ENCODE results near the gene STRN. TPM values are rescaled to one million over a fixed set of nuclear protein-coding genes. Genes with fewer than 3 reads are reported as not detected.
"Not testable (repeated sequence)": the region's sequence is repeated elsewhere in the genome, so short reads cannot be mapped to it uniquely, and the experiment has no call there.

Gene STRN
- total RNA-seq, 2 experiments from 2014 or later = 39.4 to 39.5 TPM

DNA sequence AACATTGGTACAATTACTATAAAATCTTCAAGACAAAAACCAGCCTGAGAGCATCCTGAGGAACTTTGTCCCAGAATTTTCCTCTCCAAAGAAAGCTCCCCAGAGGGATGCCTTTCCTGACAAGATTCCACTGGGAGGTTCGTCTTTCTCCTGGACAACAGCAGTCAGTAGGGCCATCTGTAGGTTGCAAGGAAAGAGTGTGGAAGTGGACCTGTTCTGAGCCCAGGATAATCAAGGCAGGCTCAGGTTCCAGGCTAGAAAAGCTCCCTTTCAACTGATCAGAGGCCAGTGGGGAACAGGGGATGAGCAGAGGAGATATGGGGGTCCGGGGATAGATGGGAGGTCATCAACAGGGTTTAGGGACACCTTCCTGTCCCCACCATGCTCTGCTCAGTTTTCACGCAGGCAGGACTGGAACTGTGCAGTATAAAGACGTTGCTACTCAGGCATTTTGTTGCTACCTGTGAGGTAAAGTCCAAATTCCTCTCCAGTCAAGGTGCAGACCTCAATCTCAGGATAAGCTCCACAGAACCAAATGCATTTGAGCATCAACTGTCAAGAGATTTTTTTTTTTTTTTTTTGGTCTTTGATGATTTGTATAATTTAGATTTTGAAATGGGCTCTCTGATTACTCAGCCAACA lies 126.2 kb downstream of the STRN start:
- no peak overlapping the region for H3K27ac Mint-ChIP-seq
- H3K4me1 Mint-ChIP-seq = peaks cover 5% of the 10 kb centered on the region
- H3K4me3 Mint-ChIP-seq = no peak overlapping the region
- DNase-seq = no peak
- peaks cover 5% of the 10 kb centered on the region for H3K36me3 Mint-ChIP-seq (ENCODE audit: low read depth)
- ChIA-PET CTCF (interaction anchor here (0.6 to 1.4 kb wide), 2 partner anchors 8 to 19 kb away, joined by 3 read pairs; no protein-coding TSS in a partner anchor), POLR2A (no interaction called here)
- H3K27me3 Mint-ChIP-seq = no peaks in the 10 kb centered on the region
- H3K9me3 Mint-ChIP-seq = no peaks in the 10 kb centered on the region

DNA sequence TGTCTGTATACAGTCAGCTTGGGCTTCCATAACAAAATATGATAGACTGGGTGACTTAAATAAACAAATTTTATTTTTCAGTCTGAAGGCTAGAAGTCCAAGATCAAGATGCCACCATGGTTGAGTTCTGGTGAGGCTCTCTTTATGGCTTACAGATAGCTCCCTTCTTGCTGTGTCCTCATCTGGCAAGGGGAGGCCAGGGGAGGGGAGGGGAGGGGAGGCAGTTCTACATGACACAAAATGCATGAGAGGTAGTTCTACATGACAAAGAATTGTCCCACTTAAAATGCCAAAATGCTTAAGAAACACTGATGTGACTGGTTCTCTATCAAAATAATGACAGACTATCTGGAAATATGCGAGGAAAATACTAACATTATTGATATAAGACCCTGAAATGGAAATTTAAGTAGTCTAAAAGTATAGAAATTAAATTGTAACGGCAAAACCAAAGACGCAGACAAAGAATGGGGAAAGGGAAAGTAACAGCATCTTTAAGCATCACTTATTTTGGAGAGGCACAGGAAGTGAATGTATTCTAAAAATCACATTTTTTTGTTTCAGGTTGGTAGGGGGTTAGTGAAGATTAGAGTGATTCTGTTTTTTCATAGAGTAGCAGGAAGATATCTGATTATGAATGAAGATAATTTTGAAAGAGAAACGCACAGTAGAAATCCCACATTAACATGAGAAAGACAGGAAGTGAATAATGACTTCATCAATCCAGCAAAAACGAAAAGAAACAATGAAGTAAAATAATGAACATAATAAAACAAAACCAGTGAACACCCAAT lies 131.4 kb downstream of the STRN start:
- Mint-ChIP-seq H3K36me3 (ENCODE audit: low read depth) (peaks cover 2% of the 10 kb centered on the region), H3K27me3 (peaks cover 9% of the 10 kb centered on the region), H3K4me3 (no peak overlapping the region), H3K4me1 (peaks cover 13% of the 10 kb centered on the region), H3K9me3 (peaks cover 7% of the 10 kb centered on the region), H3K27ac (peak overlapping the region; percentile 70)
- ChIA-PET CTCF (interaction anchor here (0.8 kb wide), 1 partner anchor 15 kb away, joined by 3 read pairs; no protein-coding TSS in a partner anchor), POLR2A (interaction anchor here (0.6 kb wide), 1 partner anchor 102 kb away, joined by 3 read pairs; no protein-coding TSS in a partner anchor)
- no peak for DNase-seq

DNA sequence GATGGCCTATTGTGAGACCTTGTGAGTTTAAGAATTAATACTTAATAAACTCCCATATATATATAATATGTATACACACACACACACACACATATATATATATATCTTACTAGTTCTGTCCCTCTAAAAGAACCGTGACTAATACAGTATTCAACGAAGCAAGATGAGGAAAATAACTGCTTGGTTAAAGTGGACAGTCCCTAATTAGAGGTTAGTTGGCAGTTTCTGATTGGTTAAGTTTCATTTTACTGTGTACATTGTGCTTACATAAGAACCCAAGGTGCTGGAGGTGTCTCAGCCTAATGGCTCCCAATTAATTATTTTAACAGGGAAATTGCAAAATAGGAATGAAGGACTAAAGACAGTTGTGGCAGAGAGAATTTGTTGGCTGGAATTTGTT lies 132.1 kb downstream of the STRN start:
- CTCF ChIA-PET = interaction anchor here (0.8 kb wide), 1 partner anchor 14 kb away, joined by 3 read pairs; no protein-coding TSS in a partner anchor
- Mint-ChIP-seq H3K27me3 (peaks cover 9% of the 10 kb centered on the region), H3K27ac (no peak overlapping the region), H3K9me3 (peaks cover 7% of the 10 kb centered on the region), H3K36me3 (ENCODE audit: low read depth) (peaks cover 2% of the 10 kb centered on the region), H3K4me1 (peaks cover 13% of the 10 kb centered on the region), H3K4me3 (no peak overlapping the region)
- DNase-seq = no peak
- POLR2A ChIA-PET = no interaction called here

DNA sequence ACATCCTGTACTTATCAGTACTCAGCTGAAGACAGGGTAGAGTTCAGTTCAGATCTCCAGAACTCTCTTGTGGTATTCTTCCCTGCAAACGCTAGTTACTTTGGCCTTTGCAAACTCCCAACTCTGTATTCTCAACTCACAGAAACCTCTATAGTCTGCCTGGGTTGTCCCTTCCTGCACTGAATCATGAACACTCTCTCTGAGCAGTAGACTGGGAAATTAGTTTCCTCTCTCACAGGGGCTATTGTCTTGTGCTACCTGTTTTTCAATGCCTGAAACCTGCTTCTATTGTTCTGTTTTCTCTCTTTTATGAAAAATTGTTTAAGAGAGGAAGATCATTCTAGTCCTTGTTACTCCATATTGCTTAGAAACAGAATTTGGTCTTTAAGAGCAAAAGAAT lies 135.2 kb downstream of the STRN start:
- peaks cover 14% of the 10 kb centered on the region for H3K27me3 Mint-ChIP-seq
- no peak for DNase-seq
- H3K27ac Mint-ChIP-seq = no peak overlapping the region
- POLR2A ChIA-PET = no interaction called here
- no peak overlapping the region for H3K4me3 Mint-ChIP-seq
- CTCF ChIA-PET = interaction anchor here (1.1 kb wide), 1 partner anchor 32 kb away, joined by 3 read pairs; no protein-coding TSS in a partner anchor
- H3K4me1 Mint-ChIP-seq = peaks cover 13% of the 10 kb centered on the region
- peaks cover 2% of the 10 kb centered on the region for H3K36me3 Mint-ChIP-seq (ENCODE audit: low read depth)
- H3K9me3 Mint-ChIP-seq = peaks cover 7% of the 10 kb centered on the region

DNA sequence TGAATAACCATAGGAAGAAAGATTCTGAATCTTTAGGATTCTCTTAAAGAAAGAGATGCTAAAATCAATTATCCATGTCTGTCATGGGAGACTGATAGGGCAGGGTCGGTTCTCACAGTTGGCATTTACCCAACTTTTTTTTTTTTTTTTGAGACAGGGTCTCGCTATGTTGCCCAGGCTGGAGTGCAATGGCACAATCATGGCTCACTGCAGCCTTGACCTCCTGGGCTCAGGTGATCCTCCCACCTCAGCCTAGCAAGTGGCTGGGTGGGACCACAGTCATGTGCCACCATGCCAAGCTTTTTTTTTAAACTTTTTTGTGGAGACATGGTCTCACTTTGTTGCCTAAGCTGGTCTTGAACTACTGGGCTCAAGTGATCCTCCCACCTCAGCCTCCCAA lies 141.7 kb downstream of the STRN start:
- CTCF ChIA-PET; DNase-seq; H3K27ac Mint-ChIP-seq; H3K4me3 Mint-ChIP-seq; H3K27me3 Mint-ChIP-seq; H3K36me3 Mint-ChIP-seq (ENCODE audit: low read depth); H3K9me3 Mint-ChIP-seq; POLR2A ChIA-PET; H3K4me1 Mint-ChIP-seq: not testable (repeated sequence)

DNA sequence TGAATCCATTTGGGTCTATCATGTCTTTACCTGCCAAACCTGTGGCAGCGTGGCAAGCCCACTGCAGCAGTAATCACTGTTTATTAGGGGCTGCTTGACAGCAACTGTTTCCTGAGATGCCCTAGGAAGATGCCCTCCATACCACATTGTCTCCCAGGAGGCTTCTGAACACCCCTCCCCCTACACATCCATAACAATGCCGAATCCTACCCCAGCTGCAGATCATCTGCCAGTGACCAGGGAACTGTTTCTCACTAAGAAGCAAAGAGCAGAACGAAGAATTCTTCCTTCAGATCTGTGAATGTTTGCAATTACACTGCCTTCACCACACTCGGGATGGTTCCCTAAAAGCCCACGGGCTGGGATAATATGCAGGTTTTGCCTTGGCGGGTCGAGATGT lies 142.1 kb downstream of the STRN start:
- Mint-ChIP-seq H3K4me1 (no peaks in the 10 kb centered on the region), H3K4me3 (no peak overlapping the region), H3K36me3 (ENCODE audit: low read depth) (no peaks in the 10 kb centered on the region), H3K27me3 (peaks cover 6% of the 10 kb centered on the region), H3K9me3 (no peaks in the 10 kb centered on the region), H3K27ac (no peak overlapping the region)
- ChIA-PET CTCF (no interaction called here), POLR2A (no interaction called here)
- DNase-seq = no peak

DNA sequence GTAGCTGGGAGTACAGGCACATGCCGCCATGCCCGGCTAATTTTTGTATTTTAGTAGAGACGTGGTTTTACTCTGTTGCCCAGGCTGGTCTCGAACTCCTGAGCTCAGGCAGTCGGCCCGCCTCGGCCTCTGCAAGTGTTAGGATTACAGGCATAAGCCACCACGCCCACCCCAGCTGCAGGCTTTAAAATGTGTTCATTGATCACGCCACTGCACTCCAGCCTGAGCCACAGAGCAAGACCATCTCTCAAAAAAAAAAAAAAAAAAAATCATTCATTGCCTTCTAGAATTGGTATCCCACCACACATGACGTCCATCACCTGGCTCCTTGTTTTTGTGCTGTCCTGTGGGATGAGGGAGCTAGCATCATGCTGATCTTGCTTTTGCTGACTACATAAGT lies 142.5 kb downstream of the STRN start:
- Mint-ChIP-seq H3K36me3 (ENCODE audit: low read depth) (no peaks in the 10 kb centered on the region), H3K9me3 (no peaks in the 10 kb centered on the region), H3K4me3 (no peak overlapping the region), H3K4me1 (no peaks in the 10 kb centered on the region), H3K27me3 (peaks cover 4% of the 10 kb centered on the region), H3K27ac (no peak overlapping the region)
- no peak for DNase-seq
- ChIA-PET CTCF (no interaction called here), POLR2A (no interaction called here)

DNA sequence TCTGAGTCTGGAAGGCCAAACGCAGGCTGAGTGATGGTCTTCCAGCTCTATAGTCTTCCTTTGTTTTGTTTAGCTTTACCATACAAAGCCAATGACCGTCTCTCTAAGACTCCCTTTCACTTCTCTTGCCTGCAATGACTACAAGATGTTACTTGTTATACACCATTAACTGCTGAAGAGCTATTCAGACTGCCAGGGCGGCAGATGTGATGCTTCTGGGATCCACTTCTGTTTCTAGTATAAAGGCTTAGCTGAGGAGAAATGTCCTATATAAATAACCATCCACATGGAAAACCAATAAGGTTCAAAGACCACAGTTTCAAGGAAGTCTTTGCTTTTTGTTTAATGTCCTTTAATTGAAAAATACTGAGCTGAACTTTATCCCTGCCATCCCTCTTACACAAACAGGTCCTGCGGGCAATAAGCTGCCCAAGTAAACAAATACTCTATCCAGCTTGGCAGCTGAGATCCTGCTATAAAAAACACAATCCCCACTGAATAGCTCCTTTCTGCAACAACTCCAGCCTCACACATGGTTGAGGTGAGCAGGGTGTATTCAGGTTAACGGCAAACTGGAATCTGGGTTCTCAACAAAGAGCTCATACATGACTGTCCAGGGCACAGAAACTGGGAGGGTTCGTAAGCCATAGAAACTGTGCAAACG lies 145.3 kb downstream of the STRN start:
- Mint-ChIP-seq H3K36me3 (ENCODE audit: low read depth) (no peaks in the 10 kb centered on the region), H3K9me3 (no peaks in the 10 kb centered on the region), H3K27ac (no peak overlapping the region), H3K4me1 (no peaks in the 10 kb centered on the region), H3K4me3 (no peak overlapping the region), H3K27me3 (no peaks in the 10 kb centered on the region)
- DNase-seq = no peak
- POLR2A ChIA-PET = no interaction called here
- CTCF ChIA-PET = interaction anchor here (1.0 to 2.0 kb wide), 2 partner anchors 13 to 14 kb away, joined by 3 to 5 read pairs; no protein-coding TSS in a partner anchor

DNA sequence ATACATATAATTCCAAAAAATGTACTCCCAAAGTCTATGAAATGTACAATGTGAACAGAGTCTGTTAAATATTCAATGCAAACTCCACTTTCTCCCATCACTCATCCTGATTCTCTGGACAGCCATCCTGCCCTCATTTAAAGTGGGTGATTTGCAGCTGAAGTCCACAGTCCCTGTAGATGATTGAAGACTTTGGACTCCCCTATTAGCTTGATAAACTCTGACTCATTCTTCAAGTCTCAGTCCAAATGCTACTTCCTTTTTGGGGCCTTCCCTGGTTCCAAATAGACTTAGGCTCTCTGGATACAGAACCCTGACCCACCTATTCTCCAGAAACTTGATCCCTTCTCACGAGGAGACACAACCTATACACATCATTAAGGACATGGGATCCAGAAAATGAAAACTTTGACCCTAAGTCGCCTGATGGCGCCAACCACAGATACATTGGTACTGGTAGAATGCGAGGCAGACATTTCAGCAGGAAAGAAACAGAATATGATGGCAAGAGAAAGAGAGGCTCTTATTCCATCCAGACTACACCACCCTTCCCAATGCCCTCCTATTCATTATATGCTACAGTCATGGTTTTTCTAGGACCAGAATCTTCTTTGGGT lies 147.1 kb downstream of the STRN start:
- Mint-ChIP-seq H3K27ac (no peak overlapping the region), H3K4me3 (no peak overlapping the region), H3K27me3 (no peaks in the 10 kb centered on the region), H3K36me3 (ENCODE audit: low read depth) (no peaks in the 10 kb centered on the region), H3K4me1 (no peaks in the 10 kb centered on the region), H3K9me3 (no peaks in the 10 kb centered on the region)
- CTCF ChIA-PET = interaction anchor here (2.0 kb wide), 1 partner anchor 12 kb away, joined by 5 read pairs; no protein-coding TSS in a partner anchor
- no peak for DNase-seq
- POLR2A ChIA-PET = no interaction called here

DNA sequence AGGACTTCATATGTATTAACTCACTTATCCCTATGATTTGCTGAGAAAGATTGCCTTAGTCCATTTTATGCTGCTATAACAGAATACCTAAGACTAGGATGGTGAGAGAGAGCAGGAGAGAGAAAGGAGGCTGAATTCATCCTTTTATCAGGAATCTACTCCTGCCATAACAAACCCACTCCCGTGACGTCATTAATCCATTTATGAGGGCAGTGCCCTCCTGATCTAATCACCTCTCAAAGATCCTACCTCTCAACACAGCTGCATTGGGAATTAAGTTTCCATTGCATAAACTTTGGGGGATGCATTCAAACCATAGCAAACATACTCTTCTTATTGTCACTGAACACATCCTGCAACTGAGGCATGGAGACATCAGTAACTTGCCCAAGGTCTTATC lies 147.8 kb downstream of the STRN start:
- CTCF ChIA-PET = no interaction called here

DNA sequence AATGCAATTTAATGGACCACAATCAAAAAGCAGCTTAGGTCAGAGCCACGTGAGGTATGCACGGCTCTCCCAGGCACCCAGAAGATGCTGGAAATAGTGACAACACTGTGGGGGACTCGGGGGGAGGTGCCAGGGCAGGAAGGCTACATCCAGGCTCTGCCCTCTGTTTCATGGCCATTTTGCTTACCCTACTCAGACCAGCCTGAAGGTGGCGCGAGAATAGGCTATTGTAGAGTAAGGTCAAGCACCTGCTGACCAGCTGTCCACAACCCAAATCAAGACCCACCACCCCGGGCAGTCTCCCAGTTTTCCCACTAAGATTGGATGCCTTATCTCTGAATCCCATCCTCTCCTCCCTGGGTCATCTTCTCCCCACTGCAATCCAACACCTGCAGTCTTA lies 154.1 kb downstream of the STRN start:
- H3K27me3 Mint-ChIP-seq = no peaks in the 10 kb centered on the region
- no peaks in the 10 kb centered on the region for H3K36me3 Mint-ChIP-seq (ENCODE audit: low read depth)
- H3K4me1 Mint-ChIP-seq = no peaks in the 10 kb centered on the region
- DNase-seq = no peak
- CTCF ChIA-PET = no interaction called here
- POLR2A ChIA-PET = no interaction called here
- H3K27ac Mint-ChIP-seq = no peak overlapping the region
- no peak overlapping the region for H3K4me3 Mint-ChIP-seq
- H3K9me3 Mint-ChIP-seq = no peaks in the 10 kb centered on the region

More for the DNA sequence above, 147.8 kb downstream of the STRN start:
- no peak for DNase-seq
- Mint-ChIP-seq H3K4me3 (no peak overlapping the region), H3K9me3 (no peaks in the 10 kb centered on the region), H3K36me3 (ENCODE audit: low read depth) (no peaks in the 10 kb centered on the region), H3K27ac (no peak overlapping the region), H3K27me3 (no peaks in the 10 kb centered on the region), H3K4me1 (no peaks in the 10 kb centered on the region)
- POLR2A ChIA-PET = no interaction called here

DNA sequence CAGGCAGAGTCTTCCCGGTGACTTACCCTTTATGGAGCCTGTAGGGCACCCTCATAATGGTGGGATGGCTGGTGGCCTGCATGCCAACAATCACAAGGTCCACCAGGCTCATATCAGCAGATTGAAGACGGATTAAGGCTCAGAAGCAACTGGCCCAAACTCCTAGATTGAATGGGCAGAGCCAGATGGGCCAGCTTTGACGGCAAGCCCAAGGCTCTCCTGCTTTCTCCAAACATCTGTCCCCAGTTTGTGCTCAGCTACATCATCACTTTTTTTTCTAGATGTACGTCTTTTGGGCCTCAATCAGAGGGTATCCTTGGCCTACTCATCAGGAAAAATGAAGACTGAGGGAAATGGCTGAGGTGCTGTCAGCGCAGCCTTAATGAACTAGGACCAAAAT lies 155.3 kb downstream of the STRN start:
- H3K9me3 Mint-ChIP-seq = no peaks in the 10 kb centered on the region
- no peaks in the 10 kb centered on the region for H3K4me1 Mint-ChIP-seq
- CTCF ChIA-PET = interaction anchor here (0.6 kb wide), 1 partner anchor 12 kb away, joined by 4 read pairs; no protein-coding TSS in a partner anchor
- no peaks in the 10 kb centered on the region for H3K36me3 Mint-ChIP-seq (ENCODE audit: low read depth)
- H3K27me3 Mint-ChIP-seq = no peaks in the 10 kb centered on the region
- no peak for DNase-seq
- no peak overlapping the region for H3K4me3 Mint-ChIP-seq
- no peak overlapping the region for H3K27ac Mint-ChIP-seq
- POLR2A ChIA-PET = no interaction called here

DNA sequence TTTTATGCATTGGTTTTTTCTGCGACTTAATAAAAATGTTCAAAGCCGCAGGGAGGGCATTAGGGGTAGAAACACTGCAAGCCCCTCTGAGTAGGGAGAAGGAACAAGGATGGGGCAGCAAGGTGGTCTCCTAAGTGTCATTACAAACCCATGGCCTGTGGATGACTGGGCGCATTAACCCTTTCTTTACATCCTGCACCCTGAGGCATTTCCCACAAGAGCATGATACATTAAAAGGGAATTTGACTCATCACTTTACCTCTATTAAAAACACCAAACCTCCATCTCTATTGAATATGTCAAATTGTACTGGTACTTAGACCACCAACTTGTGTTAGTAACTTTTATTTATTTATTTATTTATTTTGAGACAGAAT lies 157.3 kb downstream of the STRN start:
- no peaks in the 10 kb centered on the region for H3K27me3 Mint-ChIP-seq
- CTCF ChIA-PET = no interaction called here
- H3K36me3 Mint-ChIP-seq (ENCODE audit: low read depth) = no peaks in the 10 kb centered on the region

More for the DNA sequence above, 157.3 kb downstream of the STRN start:
- Mint-ChIP-seq H3K4me1 (no peaks in the 10 kb centered on the region), H3K4me3 (no peak overlapping the region), H3K27ac (no peak overlapping the region), H3K9me3 (no peaks in the 10 kb centered on the region)
- POLR2A ChIA-PET = no interaction called here
- DNase-seq = no peak

Measured in activated CD4-positive, alpha-beta T cell treated with anti-CD3 and anti-CD28 coated beads, Interleukin-2, amount 10 ng/mL, durations not matched to agents 7 days and 5 days (primary cell).